COLO668 (cell line): ENCODE results near the gene STXBP1.

ENCODE experiments used
- DNase-seq: peaks from one replicate; lab custom pipeline; 2025; ENCODE audit not compliant: unreplicated experiment; lab: John Stamatoyannopoulos, UW

STXBP1 gene

GRCh38 chr9:127712371-127712770 is 100.3 kb downstream of the STXBP1 start:
- no peak for DNase-seq

DNA sequence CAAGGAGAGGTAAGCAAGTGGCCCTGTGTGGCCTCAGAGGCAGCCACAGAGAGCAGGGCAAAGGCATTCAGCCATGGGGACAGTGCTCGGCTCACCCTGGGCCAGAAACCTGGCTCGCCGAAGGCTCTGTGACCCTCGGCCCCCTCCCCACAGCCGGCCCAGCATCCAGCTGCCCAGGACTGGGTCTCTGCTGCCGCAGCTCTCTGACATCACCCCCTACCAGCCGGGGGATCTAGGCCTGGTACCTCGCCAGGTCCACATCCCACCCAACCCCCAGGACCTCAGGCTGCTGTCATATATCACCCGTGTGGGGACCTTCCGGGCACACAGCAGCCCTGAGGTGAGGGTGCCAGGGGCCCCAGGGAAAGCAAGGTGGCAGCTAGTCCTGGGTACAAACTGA is 100.8 kb downstream of the STXBP1 start:
- DNase-seq: no peak

GRCh38 chr9:127714020-127714750 is 102.1 kb downstream of the STXBP1 start:
- DNase-seq: peak; percentile 14

DNA sequence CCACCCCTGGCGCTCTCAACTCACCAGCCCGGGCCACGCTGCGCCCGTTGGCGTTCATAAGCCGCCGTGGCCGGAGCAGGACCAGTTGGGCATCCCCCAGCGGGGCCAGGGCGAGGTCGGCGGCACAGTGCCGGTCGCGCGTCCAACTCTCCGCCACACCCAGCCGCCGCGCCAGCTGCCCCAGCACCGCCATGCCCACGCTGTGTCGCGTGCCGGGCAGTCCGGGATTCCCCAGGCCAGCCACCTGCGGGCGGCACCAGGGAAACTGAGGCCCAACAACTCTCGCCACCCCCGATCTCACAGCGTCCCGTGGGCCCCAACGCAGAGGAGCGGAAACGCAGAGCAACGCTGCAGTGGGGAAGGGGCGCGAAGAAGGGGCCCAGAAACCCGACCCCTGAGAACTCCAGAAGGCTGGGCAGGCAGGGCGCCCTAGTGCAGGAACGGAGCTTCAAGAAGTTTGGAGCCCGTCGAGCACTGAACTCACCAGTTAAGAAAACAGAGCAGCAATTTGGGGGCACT is 102.9 kb downstream of the STXBP1 start:
- DNase-seq: peak; percentile 49

DNA sequence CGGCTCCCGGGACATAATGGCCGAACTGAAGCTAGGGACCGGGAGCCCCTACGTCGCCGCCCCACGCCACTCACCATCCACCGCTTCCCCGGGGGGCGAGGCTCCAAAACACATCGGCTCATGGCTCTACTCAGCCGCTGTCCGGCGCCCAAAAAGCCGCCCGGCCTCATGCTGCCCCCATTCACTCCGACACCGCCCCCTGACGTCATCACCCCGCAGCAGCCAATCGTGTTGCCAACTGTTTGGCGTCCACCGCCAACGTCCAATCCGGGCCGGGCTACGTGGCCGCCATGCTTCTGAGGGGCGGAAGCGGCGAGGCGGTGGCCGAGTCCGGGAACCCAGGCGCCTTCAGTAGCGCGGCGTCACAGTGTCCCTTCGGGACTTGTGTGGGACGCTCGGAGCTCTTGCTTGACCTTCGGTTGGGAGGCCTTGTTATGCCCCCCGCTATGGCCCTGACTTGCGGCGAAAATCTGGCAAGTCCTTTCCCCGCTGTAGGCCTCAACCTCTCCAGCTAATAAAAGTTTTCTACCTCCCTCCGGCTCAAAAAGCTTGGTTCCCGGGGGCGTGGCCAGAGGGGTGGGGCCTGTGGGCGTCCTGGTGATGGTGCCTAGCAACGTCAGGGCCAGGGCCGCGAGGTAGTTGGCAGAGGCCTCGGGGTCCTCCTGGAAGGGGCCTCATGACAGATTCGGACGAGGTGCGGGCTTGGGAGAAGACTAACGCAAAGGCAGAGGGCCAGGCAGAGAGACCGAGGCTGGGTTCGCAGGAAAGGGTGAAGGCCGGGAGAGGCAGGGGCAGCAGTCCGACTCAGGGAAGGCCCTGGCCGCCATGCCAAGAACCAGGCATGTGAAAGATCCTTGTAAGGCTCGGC is 103.6 kb downstream of the STXBP1 start, which contains the start of the genes PTRH1 and TTC16:
TSS of gene PTRH1 (minus strand) at position 194 of the 868 bp plus-strand sequence. CDS start at position 170, 24 bp downstream.
TSS of gene TTC16 (plus strand) at position 610 of the 868 bp plus-strand sequence. CDS start at position 677, 67 bp downstream.
- peak; percentile 97 for DNase-seq

GRCh38 chr9:127716412-127716811 is 104.3 kb downstream of the STXBP1 start:
- DNase-seq: no peak

GRCh38 chr9:127717766-127718165 is 105.7 kb downstream of the STXBP1 start:
- no peak for DNase-seq

DNA sequence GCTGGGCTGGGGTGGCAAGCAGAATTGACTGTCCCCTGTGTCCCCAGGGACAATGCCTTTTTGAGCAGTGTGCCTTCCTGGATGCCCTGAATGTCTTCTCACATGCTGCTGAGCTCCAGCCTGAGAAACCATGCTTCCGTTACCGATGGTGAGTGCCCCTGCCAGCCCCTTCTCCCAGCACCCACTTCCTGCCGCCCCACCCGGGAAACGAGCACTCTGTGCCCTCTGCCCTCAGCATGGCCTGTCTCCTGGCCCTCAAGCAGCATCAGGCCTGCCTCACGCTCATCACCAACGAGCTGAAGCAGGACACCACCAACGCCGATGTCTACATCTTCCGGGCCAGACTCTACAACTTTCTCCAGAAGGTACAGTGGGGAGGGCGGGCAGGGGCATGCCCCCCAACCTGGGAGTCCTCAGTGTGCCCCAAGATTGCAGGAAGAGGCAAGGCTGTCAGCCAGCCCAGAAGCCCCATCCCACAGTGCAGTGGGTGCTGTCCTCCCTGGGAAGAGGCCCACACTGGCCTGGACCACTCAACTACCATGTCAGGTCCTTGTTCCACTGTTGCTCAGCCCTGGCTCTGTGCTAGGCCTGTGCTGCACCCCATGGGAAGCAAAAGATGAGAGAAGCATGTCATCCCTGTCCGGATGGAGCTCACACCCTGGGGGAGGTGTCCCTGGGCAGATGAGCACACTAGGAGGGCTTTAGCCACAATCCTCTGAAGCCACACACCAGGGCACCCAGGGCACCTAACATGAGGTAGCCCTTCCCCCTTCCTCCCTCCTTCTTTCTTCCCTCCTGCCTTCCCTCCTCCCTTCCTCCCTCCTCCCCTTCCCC is 108.2 kb downstream of the STXBP1 start:
- no peak for DNase-seq

GRCh38 chr9:127720865-127721227 is 108.8 kb downstream of the STXBP1 start:
- DNase-seq: no peak

GRCh38 chr9:127721391-127721821 is 109.3 kb downstream of the STXBP1 start:
- peak; percentile 14 for DNase-seq

DNA sequence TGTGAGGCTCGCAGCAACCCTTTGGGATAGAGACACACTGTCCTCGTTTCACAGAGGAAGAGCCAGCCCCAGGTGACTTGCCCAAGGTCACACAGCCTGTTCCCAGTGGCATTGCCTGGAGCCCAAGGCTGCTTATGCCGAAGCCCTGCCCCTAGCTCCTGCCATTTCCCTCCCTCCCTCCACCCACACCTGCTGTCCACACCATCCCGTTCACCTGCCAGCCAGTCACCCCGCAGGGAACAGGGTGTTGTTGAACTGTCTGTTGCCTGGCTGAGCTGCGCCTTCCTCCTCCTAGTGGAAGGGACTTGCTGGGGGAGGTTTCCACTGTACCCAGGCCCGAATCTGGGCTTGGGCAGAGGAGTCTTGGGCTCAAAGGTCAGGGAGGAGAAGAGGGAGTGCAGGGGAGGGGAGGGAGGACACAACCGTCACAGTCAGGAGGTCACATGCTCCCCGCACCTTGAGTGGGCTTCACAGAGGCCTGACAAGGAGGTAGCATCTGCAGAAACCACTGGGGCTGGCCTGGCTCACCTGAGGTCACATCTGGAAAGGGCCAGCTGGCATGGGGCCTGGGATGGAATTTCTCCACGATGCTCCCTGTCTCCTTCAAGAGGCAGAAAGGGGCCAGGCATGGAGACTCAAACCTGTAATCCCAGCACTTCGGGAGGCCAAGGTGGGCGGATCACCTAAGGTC is 110.1 kb downstream of the STXBP1 start:
- peak; percentile 58 for DNase-seq

DNA sequence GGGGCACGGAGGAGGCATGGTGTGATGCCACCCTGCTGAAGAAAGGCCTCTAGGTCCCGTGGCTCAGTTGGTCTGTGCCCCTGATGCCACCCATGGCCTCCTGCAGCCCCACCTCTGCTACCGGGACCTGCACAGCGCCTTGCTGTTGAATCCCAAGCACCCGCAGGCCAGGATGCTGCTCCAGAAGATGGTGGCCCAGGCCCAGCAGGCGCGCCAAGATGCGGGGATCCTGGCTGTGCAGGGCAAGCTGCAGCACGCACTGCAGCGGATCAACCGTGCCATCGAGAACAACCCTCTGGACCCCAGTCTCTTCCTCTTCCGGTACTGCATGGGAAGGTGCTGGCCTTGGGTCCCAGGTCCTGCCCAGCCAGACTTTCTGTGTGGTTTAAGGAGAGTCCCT is 110.9 kb downstream of the STXBP1 start:
- DNase-seq: no peak

DNA sequence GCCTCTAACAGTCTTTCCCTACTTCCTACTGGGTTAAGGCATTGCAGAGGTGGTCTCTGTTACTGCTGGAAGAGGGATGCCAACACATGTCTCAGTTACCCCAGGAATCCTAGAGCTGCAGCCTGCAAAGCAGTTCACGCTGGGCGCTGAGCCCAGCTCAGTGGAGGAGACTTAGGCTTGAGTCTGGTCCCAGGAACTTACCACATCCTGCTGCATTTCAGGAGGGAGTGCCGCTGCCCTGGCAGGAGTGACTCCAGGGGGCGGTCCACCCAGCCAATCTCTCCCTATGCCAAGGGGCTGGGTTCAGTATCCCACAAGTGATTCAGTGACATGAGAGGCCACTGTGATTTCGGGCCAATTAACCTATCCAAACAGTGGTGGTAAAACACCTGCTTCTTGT is 111.4 kb downstream of the STXBP1 start:
- peak; percentile 31 for DNase-seq

DNA sequence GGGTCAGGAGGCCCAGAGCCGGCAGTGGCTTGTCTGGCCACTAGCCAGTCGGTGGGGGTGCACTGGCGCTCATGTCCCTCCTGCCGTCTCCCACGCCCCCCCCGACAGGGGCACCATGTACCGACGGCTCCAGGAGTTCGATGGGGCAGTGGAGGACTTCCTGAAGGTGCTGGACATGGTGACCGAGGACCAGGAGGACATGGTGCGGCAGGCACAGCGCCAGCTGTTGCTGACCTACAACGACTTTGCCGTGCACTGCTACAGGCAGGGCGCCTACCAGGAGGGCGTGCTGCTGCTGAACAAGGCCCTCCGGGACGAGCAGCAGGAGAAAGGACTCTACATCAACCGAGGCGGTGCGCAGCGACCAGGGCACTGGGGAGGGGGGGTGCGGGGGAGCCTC is 111.9 kb downstream of the STXBP1 start:
- DNase-seq: peak; percentile 42

GRCh38 chr9:127726871-127727270 is 114.8 kb downstream of the STXBP1 start:
- DNase-seq: peak; percentile 33

- no peak for DNase-seq
These were observed 116.7 kb downstream of the STXBP1 start for GRCh38 chr9:127728808-127729207.

DNA sequence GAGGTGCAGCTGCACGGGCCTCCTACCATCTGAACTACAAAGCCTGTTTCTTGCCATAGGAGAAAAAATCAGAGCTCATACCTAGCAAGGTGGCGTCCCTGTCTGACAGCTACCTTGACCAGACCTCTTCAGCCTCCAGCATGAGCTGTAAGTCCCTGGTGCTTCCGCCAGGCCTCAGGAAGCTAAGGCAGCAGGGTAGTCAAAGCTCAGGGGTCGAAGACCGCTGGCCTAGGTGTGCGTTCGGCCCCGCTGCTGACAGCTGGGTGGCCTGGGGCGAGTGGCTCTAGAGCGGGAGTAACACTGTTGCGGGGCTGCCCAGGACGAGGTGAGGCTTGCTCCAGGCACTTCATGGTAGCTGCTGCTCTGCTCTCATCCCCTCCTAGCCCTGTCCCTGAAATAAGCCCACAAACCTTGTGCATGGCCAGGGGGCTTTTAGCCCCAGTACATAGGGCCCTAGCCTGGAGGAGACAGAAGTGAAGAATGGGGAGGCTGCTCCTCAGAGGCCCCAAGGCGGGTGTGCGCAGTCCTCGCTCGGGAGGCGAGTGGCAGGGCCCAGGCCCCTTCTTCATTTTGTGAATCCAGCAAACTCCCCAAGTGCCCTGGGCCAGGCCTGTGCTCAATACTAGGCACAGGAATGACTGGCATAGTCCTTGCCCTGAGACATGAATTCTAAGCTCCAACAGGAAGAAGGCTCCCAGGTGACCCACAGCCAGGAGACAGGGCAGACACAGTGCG is 117.6 kb downstream of the STXBP1 start:
- DNase-seq: no peak

- DNase-seq: no peak
These were observed 118.2 kb downstream of the STXBP1 start for GRCh38 chr9:127730262-127730661.

DNA sequence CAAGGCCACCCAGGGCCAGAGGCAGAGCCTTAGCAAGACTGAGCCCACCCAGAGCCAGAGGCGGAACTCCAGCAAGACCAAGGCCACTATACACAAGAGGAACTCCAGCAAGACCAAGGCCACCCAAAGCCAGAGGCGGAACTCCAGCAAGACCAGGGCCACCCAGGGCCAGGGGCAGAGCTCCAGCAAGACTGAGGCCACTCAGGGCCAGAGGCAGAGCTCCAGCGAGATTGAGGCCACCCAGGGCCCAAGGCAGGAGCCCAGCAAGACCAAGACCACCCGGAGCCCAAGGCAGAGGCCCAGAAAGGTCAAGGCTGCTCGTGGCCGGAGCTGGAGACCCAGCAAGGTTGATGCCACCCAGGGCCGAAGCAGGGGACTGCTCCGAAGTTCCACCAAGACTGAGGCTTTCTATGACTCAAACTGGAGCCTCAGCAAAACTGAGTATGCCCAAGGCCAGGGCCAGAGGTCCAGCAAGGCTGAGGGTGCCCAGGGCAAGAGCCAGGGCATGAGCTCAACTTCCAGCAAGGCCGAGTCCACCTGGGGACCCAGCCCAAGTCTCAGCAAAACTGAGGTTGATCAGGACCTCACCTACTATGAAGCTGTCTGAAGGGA is 118.8 kb downstream of the STXBP1 start:
- DNase-seq: no peak
